Natural killer cell (primary cell): ENCODE data around the gene CHSY3. TPM values are rescaled to one million over a fixed set of nuclear protein-coding genes. Genes with fewer than 3 reads are reported as not detected.
A peak's percentile ranks its signal among the peaks of the same experiment; 100 is the strongest.

Experiments used
- ATAC-seq, 3 donors: fragments of 150-1000 bp in 2 of 3; fragments of 200-7000 bp in 1 of 3; cut with Tn5 transposase; 1 replicate in 1 of 3; 2 replicates in 2 of 3; pipeline ENCODE4 v1.10.0; 2021; ENCODE audit warnings: mild to moderate bottlenecking in 2 of 3, moderate library complexity in 2 of 3
- DNase-seq, 2 donors: peaks; one replicate each; pipeline versions ENCODE4 v3.0.0 to v3.0.0-alpha.2; 2013 to 2021; ENCODE audit warnings: mixed read lengths in 1 of 2
- H3K27ac ChIP-seq: one replicate; pipeline ENCODE4 v1.5.1; 2013; ENCODE audit warnings: mild to moderate bottlenecking, low read length
- H3K27me3 ChIP-seq: one replicate; pipeline ENCODE4 v1.6.1; 2013; ENCODE audit warnings: low read length; ENCODE audit not compliant: control insufficient read depth, insufficient read depth
- H3K36me3 ChIP-seq: one replicate; pipeline ENCODE4 v1.6.1; 2013; ENCODE audit warnings: low read length; ENCODE audit not compliant: control insufficient read depth, insufficient read depth
- H3K4me1 ChIP-seq: one replicate; pipeline ENCODE4 v1.6.1; 2013; ENCODE audit warnings: low read length; ENCODE audit not compliant: control insufficient read depth, insufficient read depth
- H3K4me3 ChIP-seq: one replicate; pipeline ENCODE4 v1.5.1; 2013; ENCODE audit warnings: low read length
- H3K9me3 ChIP-seq: one replicate; pipeline ENCODE4 v1.6.1; 2013; ENCODE audit warnings: low read length; ENCODE audit not compliant: control insufficient read depth, insufficient read depth
- H3K27ac Mint-ChIP-seq, 2 donors: one replicate each; pipeline ENCODE4 v1.8.0; 2022; ENCODE audit warnings: mild to moderate bottlenecking in 2 of 2, mixed read lengths in 2 of 2, moderate library complexity in 1 of 2
- H3K27me3 Mint-ChIP-seq, 2 donors: one replicate each; pipeline ENCODE4 v1.8.0; 2022; ENCODE audit warnings: low read depth in 2 of 2, mixed read lengths in 2 of 2
- H3K36me3 Mint-ChIP-seq: one replicate; pipeline ENCODE4 v1.8.0; 2022; ENCODE audit warnings: mixed read lengths
- H3K4me1 Mint-ChIP-seq, 2 donors: one replicate each; pipeline ENCODE4 v1.8.0; 2022; ENCODE audit warnings: mixed read lengths in 2 of 2
- H3K4me3 Mint-ChIP-seq: one replicate; pipeline ENCODE4 v1.8.0; 2022; ENCODE audit warnings: mild to moderate bottlenecking, moderate library complexity, mixed read lengths
- H3K9me3 Mint-ChIP-seq, 2 donors: one replicate each; pipeline ENCODE4 v1.8.0; 2022; ENCODE audit warnings: mixed read lengths in 2 of 2
- CTCF ChIP-seq: fragments of 200-600 bp; IDR thresholded peaks from one replicate; pipeline ENCODE4 v1.8.0; 2022; ENCODE audit warnings: antibody characterized with exemption
- WGBS: methylation state at CpG from one replicate; pipeline ENCODE4 v1.1.7; 2013; ENCODE audit warnings: missing lambda C conversion rate; ENCODE audit not compliant: insufficient coverage; 5-methylcytosine and 5-hydroxymethylcytosine counted together
- intact Hi-C: fragments of 100-400 bp; cut with micrococcal nuclease; formaldehyde crosslinking; loops from one replicate; pipeline ENCODE4 v1.14.2; 2022
- total RNA-seq, 4 donors: library from RNA; stranded (reverse); fragments of 120-200 nt in 1 of 4; gene quantifications; one replicate each; pipeline versions ENCODE4 v1.2.3 to v1.2.4, GENCODE V29; 2013 to 2022

CHSY3 gene
- total RNA-seq, 3 donors from 2014 or later (not counting 1 experiment from before 2014, with no cell fraction given): 0.18 to 2.3 (median 2.3) TPM

GRCh38 chr5:130183115-130183514, 278.9 kb downstream of the CHSY3 start:
- no peak overlapping the region for H3K4me3 ChIP-seq
- no peaks in the 10 kb centered on the region for H3K4me1 Mint-ChIP-seq
- no peak for DNase-seq
- H3K27me3 ChIP-seq: no peaks in the 10 kb centered on the region
- ATAC-seq: no peak
- no CpG with 5 or more reads among the region's 7 CpGs for WGBS
- no peak overlapping the region for H3K27ac Mint-ChIP-seq
- TF ChIP-seq CTCF: no peak
- H3K27me3 Mint-ChIP-seq: peaks cover 4 to 12% of the 10 kb centered on the region in 2 donors
- H3K27ac ChIP-seq: no peak overlapping the region
- H3K36me3 Mint-ChIP-seq: no peaks in the 10 kb centered on the region
- H3K4me3 Mint-ChIP-seq: no peak overlapping the region
- no peaks in the 10 kb centered on the region for H3K9me3 ChIP-seq
- H3K9me3 Mint-ChIP-seq: peaks cover 3 to 6% of the 10 kb centered on the region in 2 donors
- no peaks in the 10 kb centered on the region for H3K36me3 ChIP-seq
- H3K4me1 ChIP-seq: no peaks in the 10 kb centered on the region
- intact Hi-C loops: no loop called here

- WGBS: 79% methylated on average over 4 of the region's 4 CpGs
- Histone ChIP-seq H3K36me3 (no peaks in the 10 kb centered on the region), H3K9me3 (no peaks in the 10 kb centered on the region), H3K4me3 (no peak overlapping the region), H3K27me3 (no peaks in the 10 kb centered on the region), H3K27ac (no peak overlapping the region), H3K4me1 (no peaks in the 10 kb centered on the region)
- DNase-seq (no peak), ATAC-seq (no peak)
- Mint-ChIP-seq H3K36me3 (no peaks in the 10 kb centered on the region), H3K27me3 (peaks cover 0 to 3% of the 10 kb centered on the region in 2 donors), H3K4me1 (no peaks in the 10 kb centered on the region), H3K4me3 (no peak overlapping the region), H3K27ac (no peak overlapping the region), H3K9me3 (peaks cover 0 to 2% of the 10 kb centered on the region in 2 donors)
- intact Hi-C loops: no loop called here
- TF ChIP-seq CTCF: no peak
Measured at GRCh38 chr5:130189961-130190360, 285.7 kb downstream of the CHSY3 start.

GRCh38 chr5:130198927-130199326, 294.7 kb downstream of the CHSY3 start:
- peaks cover 0 to 3% of the 10 kb centered on the region in 2 donors for H3K27me3 Mint-ChIP-seq
- H3K4me3 Mint-ChIP-seq: no peak overlapping the region
- Histone ChIP-seq H3K36me3 (no peaks in the 10 kb centered on the region), H3K4me1 (no peaks in the 10 kb centered on the region), H3K4me3 (no peak overlapping the region), H3K9me3 (peaks cover 7% of the 10 kb centered on the region), H3K27ac (no peak overlapping the region), H3K27me3 (no peaks in the 10 kb centered on the region)
- no peak for TF ChIP-seq CTCF
- H3K27ac Mint-ChIP-seq: no peak overlapping the region
- no peaks in the 10 kb centered on the region for H3K36me3 Mint-ChIP-seq
- H3K9me3 Mint-ChIP-seq: peaks cover 2 to 14% of the 10 kb centered on the region in 2 donors
- H3K4me1 Mint-ChIP-seq: no peaks in the 10 kb centered on the region
- DNase-seq (peak in 1 of 2 donors; percentile 9), ATAC-seq (no peak)
- 75% methylated on average over 3 of the region's 3 CpGs for WGBS
- intact Hi-C loops: no loop called here

- Histone ChIP-seq H3K4me1 (no peaks in the 10 kb centered on the region), H3K9me3 (peaks cover 7% of the 10 kb centered on the region), H3K27me3 (no peaks in the 10 kb centered on the region), H3K4me3 (no peak overlapping the region), H3K36me3 (no peaks in the 10 kb centered on the region), H3K27ac (no peak overlapping the region)
- Mint-ChIP-seq H3K27me3 (no peaks in the 10 kb centered on the region), H3K4me1 (no peaks in the 10 kb centered on the region), H3K36me3 (no peaks in the 10 kb centered on the region), H3K9me3 (peaks cover 8 to 12% of the 10 kb centered on the region in 2 donors), H3K4me3 (no peak overlapping the region), H3K27ac (no peak overlapping the region)
- no CpG with 5 or more reads among the region's 2 CpGs for WGBS
- intact Hi-C loops: no loop called here
- no peak for TF ChIP-seq CTCF
- DNase-seq (no peak), ATAC-seq (no peak)
Measured at GRCh38 chr5:130206686-130207085, 302.4 kb downstream of the CHSY3 start.
